KOPT-K1 (cell line): ENCODE results near the gene SLCO2B1.

Experiments
- H3K27ac ChIP-seq: fragments of 200-600 bp; sonication (generic); 2 replicates; pipeline ENCODE4 v1.5.1; 2016; ENCODE audit warnings: antibody characterized with exemption, mild to moderate bottlenecking, low read depth, low read length; ENCODE audit not compliant: poor library complexity, severe bottlenecking
- H3K36me3 ChIP-seq: fragments of 200-600 bp; sonication (generic); 2 replicates; pipeline ENCODE4 v1.5.1; 2017; ENCODE audit warnings: antibody characterized with exemption, mild to moderate bottlenecking, low read length, moderate library complexity; ENCODE audit not compliant: insufficient read depth
- H3K9me3 ChIP-seq: fragments of 200-600 bp; sonication (generic); 2 replicates; pipeline ENCODE4 v1.5.1; 2017; ENCODE audit warnings: antibody characterized with exemption, low read length, mild to moderate bottlenecking; ENCODE audit not compliant: insufficient read depth, poor library complexity, severe bottlenecking

The SLCO2B1 gene

DNA sequence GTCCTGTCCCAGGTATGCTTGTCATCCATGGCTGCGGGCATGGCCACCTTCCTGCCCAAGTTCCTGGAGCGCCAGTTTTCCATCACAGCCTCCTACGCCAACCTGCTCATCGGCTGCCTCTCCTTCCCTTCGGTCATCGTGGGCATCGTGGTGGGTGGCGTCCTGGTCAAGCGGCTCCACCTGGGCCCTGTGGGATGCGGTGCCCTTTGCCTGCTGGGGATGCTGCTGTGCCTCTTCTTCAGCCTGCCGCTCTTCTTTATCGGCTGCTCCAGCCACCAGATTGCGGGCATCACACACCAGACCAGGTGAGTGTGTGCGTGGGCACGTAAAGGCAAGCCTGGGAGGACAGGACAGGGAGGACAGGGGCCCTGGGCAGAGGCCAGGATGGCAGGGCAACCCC, 42.4 kb downstream of the SLCO2B1 start:
- H3K27ac ChIP-seq = no peak overlapping the region
- no peaks in the 10 kb centered on the region for H3K9me3 ChIP-seq
- H3K36me3 ChIP-seq = no peaks in the 10 kb centered on the region

DNA sequence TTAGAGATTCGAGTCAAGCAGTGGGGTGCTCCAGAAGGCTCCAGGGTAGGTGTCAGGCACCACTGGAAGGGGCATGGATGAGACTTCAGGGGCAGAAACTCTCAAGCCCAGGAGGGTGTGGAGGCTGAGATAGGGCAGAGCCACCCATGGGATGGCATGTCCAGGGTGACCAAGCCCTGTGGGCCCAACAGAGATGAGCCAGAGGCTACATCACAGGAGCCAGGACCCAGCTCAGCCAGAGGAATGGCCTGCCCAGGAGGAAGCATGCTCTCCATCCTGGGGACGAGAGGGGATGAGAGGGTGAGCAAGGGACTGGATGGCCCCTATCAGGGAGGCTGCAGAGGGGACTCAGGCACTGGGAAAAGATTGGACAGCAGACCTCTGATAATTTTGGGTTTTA, 42.8 kb downstream of the SLCO2B1 start:
- Histone ChIP-seq H3K27ac (no peak overlapping the region), H3K36me3 (no peaks in the 10 kb centered on the region)

DNA sequence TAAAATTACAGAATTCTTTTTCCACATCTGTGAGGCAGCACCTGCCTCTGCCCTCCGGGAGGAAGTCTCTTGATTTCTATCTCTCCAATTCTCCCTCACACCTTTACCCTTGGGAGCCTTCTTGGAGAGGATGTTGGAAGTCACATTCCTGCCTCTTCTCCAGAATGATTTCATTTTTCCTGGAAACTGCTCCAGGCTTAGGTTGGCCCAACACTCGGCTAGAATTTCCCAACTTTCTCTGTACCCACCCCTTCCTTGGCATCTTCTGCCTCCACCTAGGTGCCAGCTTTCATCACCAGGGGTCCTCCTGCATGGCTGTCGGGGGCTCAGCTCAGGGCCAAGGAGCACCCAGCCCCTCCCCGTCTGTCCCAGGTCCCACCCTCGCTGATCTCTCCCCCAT, 43.2 kb downstream of the SLCO2B1 start:
- Histone ChIP-seq H3K27ac (no peak overlapping the region), H3K9me3 (no peaks in the 10 kb centered on the region), H3K36me3 (no peaks in the 10 kb centered on the region)

More for the DNA sequence above, 42.8 kb downstream of the SLCO2B1 start:
- no peaks in the 10 kb centered on the region for H3K9me3 ChIP-seq

DNA sequence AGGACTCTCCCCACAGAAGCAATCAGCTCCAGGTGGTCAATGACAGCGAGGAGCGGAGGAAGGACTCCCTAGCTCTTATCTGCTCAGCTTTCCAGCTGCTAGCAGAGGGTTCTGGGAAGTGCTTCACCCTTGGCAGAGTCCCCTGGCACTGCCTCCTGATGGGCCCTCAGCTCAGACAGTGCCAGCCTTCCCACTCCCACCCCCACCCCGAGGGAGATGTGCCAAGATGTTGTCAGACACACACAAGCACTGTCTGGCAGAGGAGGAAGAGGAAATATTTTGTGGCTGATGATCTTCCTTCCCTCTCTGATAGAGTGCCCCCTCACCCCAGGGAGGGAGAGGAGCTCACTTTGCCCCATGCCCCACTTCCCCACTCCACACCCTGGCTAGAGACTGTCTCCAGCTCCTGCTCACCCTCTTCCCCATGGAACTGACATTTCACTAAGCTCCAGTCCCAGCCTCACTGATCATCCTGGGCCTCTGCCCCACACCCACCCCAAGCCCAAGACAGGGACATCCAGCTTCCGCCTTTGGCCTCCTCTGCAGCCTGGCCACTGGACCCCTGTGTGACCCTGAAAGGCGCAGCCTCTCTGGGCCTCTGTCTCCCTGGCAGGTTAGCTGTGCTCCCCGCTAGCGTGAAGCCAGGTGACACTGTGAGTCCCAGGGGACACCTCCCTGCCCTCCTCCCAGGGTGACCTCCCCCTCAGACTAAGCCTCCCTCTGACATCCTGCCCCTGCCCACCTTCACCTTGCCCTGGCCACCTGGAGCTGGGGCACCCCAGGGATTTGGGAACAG, 44.5 kb downstream of the SLCO2B1 start:
- H3K36me3 ChIP-seq = no peaks in the 10 kb centered on the region
- H3K9me3 ChIP-seq = no peaks in the 10 kb centered on the region
- H3K27ac ChIP-seq = no peak overlapping the region

DNA sequence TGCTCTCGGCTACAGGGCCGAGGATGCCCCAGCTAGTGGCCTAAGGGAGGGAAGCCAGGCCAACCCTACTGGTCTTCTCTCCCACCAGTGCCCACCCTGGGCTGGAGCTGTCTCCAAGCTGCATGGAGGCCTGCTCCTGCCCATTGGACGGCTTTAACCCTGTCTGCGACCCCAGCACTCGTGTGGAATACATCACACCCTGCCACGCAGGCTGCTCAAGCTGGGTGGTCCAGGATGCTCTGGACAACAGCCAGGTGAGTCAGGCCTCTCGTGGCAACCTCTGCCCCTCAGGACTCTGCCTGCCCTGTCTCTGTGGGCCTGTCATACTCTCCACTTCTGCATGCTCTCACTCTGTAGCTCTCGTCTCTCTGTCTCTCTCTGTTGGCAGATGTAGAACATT, 45.5 kb downstream of the SLCO2B1 start:
- no peak overlapping the region for H3K27ac ChIP-seq
- H3K9me3 ChIP-seq = no peaks in the 10 kb centered on the region
- H3K36me3 ChIP-seq = no peaks in the 10 kb centered on the region

DNA sequence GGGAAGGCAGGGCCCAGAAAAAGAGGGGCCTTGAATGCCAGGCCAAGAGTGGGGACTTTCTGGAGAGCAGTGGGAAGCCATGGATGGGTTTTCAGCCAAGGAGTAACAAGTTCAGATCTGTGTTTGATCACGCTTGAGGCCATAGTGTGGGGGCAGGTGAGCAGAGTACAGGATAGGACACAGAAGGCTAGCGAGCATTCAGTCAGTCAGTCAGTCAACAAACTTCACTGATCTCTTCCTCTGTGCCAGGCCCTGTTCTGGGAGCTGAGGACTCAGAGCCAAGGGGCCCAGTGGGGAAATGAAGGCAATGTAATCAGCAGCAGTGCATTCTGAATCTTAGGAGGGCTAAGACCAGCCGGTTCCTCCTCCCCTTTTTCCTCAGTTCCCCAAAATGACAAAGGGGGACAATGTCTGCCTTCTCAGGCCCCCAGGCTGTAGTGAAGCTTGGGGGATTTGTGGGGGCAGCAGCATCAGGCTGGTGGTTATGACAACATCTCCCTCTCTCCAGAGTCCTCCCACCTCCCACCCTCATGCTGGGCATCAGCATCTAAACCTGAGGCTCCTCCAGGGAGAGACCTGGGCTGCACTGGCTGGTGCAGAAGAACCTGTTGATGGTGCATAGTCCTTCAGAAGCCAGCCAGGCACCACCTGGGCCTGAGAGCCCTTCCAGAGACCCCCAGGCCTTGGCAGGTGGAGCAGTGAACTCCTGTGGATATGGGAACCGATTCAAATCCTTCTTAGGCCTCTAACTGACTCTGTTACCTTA, 46.8 kb downstream of the SLCO2B1 start:
- Histone ChIP-seq H3K27ac (no peak overlapping the region), H3K9me3 (no peaks in the 10 kb centered on the region), H3K36me3 (no peaks in the 10 kb centered on the region)

DNA sequence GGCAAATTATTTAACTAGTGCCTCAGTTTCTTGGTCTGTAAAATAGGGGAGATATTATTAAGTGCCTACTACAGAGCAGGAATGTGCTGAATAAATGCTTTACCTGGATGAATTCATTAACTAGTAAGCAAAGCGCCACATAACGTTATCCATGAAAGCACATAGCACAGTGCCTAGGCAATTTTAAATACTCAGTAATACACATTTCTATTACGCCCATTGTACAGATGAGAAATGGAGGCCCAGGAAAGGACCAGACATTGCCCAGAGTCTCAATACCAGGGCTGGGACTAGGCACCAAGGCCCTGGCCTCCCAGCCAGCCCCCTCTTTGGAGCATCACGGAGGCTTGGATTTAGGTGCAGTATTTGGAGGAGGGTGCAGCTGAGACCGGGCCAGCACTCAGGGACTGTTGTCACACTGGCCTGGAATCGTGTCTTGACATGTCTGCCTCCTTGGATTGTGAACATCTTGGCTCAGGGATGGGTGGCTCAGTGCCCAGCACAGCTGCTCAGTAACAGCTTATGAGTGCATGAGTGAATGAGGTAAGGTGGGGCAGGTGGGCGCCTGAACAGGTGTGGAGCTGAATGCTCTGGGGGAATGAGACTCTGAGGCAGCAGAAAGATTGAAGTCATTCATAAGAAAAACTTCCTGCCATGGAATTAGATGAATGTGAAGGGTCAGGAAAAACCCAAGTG, 47.5 kb downstream of the SLCO2B1 start:
- Histone ChIP-seq H3K9me3 (no peaks in the 10 kb centered on the region), H3K27ac (no peak overlapping the region), H3K36me3 (no peaks in the 10 kb centered on the region)

DNA sequence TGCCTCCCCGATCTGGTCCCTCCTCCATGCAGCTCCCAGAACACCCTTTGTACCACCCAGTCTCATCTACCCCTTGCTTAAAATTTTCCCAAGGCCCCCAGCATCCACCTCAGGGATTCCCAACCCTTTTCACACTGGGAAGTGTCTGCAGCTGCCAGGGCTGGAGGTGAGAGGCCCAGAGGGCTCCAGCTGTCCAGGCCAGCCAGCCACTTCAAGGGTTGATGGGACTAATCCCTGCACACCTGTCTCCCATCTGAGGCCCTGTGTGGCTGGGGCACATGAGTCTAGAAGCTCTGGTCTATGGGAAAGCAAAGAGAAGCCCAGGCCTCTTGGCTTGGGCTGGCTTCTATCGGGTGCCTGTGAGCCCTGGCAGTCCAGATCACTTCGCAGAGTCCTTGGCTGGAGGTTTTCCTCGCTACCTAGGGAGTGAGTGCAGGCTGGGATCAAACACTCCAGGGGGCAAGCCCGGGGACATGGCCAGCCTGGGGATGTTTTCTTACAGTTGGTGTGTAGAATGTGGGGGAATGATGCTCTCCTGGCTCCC, 48.6 kb downstream of the SLCO2B1 start:
- no peaks in the 10 kb centered on the region for H3K36me3 ChIP-seq
- H3K9me3 ChIP-seq = no peaks in the 10 kb centered on the region
- no peak overlapping the region for H3K27ac ChIP-seq

DNA sequence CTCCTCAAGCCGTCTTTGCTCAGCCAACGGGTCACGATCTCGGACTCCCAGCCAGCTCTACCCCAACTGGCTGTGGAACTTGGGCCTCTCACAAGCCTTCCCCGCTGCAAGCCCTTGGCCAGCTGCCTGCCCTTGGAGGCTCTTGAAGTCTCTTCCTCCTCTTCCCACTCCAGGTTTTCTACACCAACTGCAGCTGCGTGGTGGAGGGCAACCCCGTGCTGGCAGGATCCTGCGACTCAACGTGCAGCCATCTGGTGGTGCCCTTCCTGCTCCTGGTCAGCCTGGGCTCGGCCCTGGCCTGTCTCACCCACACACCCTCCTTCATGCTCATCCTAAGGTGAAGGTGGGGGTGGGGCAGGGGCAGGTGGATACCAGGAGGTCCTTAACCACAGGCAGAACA, 49.1 kb downstream of the SLCO2B1 start:
- Histone ChIP-seq H3K27ac (no peak overlapping the region), H3K36me3 (no peaks in the 10 kb centered on the region), H3K9me3 (no peaks in the 10 kb centered on the region)

DNA sequence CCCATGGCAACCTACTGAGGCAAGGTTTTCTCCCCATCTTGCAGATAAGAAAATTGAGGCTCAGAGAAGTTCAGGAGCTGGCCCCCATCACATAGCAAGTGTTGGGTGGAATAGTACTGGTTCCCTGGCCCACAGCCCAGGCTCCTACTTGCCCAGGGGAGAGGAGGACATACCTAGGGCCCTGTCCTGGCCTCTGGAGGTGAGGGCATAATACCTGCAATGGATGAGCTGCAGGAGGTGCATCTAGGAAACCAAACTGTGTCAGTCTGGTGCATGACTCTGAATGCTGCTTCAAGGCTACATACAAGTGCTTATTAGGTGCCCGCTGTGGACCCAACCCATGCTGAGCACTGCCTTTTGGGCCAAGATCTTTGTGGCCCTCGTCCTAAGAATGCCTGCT, 49.6 kb downstream of the SLCO2B1 start:
- Histone ChIP-seq H3K9me3 (no peaks in the 10 kb centered on the region), H3K36me3 (no peaks in the 10 kb centered on the region), H3K27ac (no peak overlapping the region)

DNA sequence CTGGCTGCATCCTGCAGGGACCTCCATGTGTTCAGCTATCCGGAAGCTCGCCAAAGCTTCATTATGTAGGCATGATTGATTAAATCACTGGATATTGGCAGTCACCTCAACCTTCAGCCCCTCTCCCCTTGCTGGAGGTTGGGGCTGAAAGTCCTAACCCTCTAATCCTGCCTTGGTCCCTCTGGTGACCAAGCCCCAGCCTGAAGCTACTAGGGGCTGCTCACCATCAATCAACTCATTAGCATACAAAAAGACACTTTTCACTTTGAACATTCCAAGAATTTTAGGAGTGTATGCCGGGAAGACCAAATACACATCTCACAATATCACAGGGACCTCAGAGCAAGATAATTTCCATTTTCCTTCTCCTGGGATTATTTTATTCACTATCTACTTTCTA, 50.9 kb downstream of the SLCO2B1 start:
- no peaks in the 10 kb centered on the region for H3K9me3 ChIP-seq
- H3K27ac ChIP-seq = no peak overlapping the region
- H3K36me3 ChIP-seq = no peaks in the 10 kb centered on the region

DNA sequence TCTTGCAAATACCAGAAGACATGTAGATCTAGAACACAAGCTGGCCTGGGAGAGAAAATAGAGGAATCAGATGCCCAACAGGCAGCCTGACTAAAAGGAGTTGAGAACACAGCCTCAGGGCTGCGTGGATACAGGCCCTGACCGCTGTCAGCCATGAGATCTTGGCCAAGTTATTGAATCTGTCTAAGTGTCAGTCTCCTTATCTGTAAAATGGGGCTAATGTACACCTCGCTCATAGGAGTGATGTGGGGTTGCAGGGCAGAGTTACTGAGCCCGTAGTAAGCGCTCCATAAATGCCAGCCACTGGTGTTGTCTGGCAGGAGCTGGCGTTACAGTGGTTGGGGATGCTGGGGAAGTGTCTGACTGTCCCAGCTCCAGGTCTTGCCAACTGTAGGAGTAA, 51.3 kb downstream of the SLCO2B1 start:
- Histone ChIP-seq H3K27ac (no peak overlapping the region), H3K36me3 (no peaks in the 10 kb centered on the region), H3K9me3 (no peaks in the 10 kb centered on the region)

DNA sequence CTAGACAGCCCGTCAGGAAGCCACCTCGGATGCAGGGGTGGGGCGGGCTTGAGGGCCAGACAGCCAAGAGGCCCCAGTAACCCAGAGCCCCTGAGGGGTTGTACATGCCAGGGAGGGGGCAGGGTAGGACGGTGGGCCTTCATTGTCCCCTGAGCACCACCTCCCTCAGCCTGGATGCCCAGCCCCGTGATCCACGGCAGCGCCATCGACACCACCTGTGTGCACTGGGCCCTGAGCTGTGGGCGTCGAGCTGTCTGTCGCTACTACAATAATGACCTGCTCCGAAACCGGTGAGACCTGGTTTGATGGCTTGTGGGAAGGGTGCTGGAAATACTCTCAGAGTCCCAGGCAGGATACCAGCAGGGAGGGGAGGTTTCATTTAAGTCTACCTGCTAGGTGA, 52.2 kb downstream of the SLCO2B1 start:
- no peaks in the 10 kb centered on the region for H3K36me3 ChIP-seq
- no peak overlapping the region for H3K27ac ChIP-seq
- H3K9me3 ChIP-seq = no peaks in the 10 kb centered on the region

DNA sequence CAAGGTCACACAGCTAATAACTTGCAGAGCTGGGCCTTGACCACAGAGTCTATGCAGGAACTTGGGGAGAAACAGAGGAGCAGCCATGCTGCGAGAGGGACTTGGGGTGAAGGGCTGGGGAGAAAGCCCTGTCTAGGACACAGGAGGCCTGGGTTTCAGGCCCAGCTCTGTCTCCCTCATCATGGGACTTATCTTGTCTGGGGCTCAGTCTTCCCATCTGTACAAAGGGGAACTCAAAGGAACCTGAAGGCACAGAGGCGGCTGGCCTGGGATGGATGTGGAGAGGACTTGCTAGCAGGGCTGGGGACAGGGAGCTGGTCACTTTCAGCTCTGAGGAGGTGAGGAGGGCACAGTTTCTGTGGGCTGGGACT, 52.7 kb downstream of the SLCO2B1 start:
- Histone ChIP-seq H3K27ac (no peak overlapping the region), H3K36me3 (no peaks in the 10 kb centered on the region), H3K9me3 (no peaks in the 10 kb centered on the region)

DNA sequence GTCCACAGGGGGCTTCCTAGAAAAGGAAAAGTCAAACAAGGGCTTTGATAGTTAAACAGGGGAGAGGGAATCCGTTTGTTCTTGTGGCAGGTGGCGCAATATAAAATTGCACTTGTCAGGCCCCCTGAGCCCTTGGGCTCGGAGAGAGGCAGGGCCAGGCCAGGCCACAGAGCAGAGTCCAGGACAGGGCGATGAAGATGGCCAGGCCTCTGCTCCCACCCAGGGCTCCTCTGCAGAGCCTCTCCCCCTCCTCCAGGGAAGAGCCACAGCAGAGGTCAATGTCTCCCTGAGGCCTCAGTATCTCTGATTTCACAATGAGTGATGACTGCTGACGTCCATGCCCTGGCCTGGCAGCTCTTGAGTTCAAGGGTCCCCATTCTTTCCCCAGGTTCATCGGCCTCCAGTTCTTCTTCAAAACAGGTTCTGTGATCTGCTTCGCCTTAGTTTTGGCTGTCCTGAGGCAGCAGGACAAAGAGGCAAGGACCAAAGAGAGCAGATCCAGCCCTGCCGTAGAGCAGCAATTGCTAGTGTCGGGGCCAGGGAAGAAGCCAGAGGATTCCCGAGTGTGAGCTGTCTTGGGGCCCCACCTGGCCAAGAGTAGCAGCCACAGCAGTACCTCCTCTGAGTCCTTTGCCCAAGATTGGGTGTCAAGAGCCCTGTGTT, 53.2 kb downstream of the SLCO2B1 start:
- no peak overlapping the region for H3K27ac ChIP-seq
- H3K9me3 ChIP-seq = no peaks in the 10 kb centered on the region

More for the DNA sequence above, 53.2 kb downstream of the SLCO2B1 start:
- H3K36me3 ChIP-seq = no peaks in the 10 kb centered on the region
